HepG2 (cell line): ENCODE data around the gene ENDOG. TPM values are rescaled to one million over a fixed set of nuclear protein-coding genes. Genes with fewer than 3 reads are reported as not detected.
A peak's percentile ranks its signal among the peaks of the same experiment; 100 is the strongest.

ENCODE experiments used
- ATAC-seq: fragments of 200-7000 bp; cut with Tn5 transposase; 3 replicates; pipeline ENCODE4 v1.9.1; 2020; ENCODE audit warnings: mild to moderate bottlenecking, moderate library complexity
- BruUV-seq: library from RNA; stranded (reverse); fragments of 400-500 nt; replicated peaks from 2 replicates; lab custom pipeline; 2021; lab: Mats Ljungman, UMichigan
- CTCF ChIA-PET: fragments of 300-600 bp; formaldehyde crosslinking; extraction: SDS; loops from one replicate; lab custom pipeline; 2021; ENCODE audit warnings: low total read pairs, inconsistent platforms, low intra/inter-chr PET ratio; lab: Yijun Ruan, JAX
- POLR2A ChIA-PET: fragments of 350-600 bp; sonication (Branson Sonifier 250); formaldehyde crosslinking; loops from one replicate; lab custom pipeline; 2020; ENCODE audit warnings: antibody characterized with exemption, inconsistent platforms; lab: Yijun Ruan, JAX
- DNase-seq: peaks from one replicate; pipeline ENCODE4 v3.0.0-alpha.2; 2015; ENCODE audit warnings: low spot score
- FAIRE-seq: peaks from 3 replicates; lab custom pipeline; 2011; peaks lifted over from hg19 to GRCh38; lab: Jason Lieb, UNC
- H2AFZ ChIP-seq: one replicate; pipeline ENCODE4 v1.6.1; 2011; ENCODE audit warnings: low read length, inconsistent platforms
- H3K27ac ChIP-seq: fragments of 300-600 bp; 3 replicates; pipeline ENCODE4 v1.8.0; 2011; ENCODE audit warnings: mixed run types, mild to moderate bottlenecking, mixed read lengths, low read length, inconsistent platforms; ENCODE audit not compliant: insufficient read depth; ENCODE audit errors: extremely low read length
- H3K27me3 ChIP-seq, 2 experiments: fragments of 200-600 bp in 1 of 2; 2 replicates in 1 of 2; 3 replicates in 1 of 2; pipeline versions ENCODE4 v1.6.0 to v1.8.0; 2011; ENCODE audit warnings: low read length in 2 of 2, mild to moderate bottlenecking in 2 of 2, moderate library complexity in 2 of 2, inconsistent platforms in 1 of 2; ENCODE audit not compliant: insufficient read depth in 2 of 2, control insufficient read depth in 1 of 2
- H3K36me3 ChIP-seq, 2 experiments: fragments of 200-600 bp in 1 of 2; replicated peaks in 1 of 2; 2 replicates in 1 of 2; 3 replicates in 1 of 2; pipeline versions ENCODE4 v1.5.1 to v1.8.0; 2011; ENCODE audit warnings: low read length in 2 of 2, inconsistent platforms in 1 of 2; ENCODE audit not compliant: insufficient read depth in 2 of 2, control insufficient read depth in 1 of 2
- H3K4me1 ChIP-seq: 2 replicates; pipeline ENCODE4 v1.5.1; 2012; ENCODE audit warnings: low read length, inconsistent platforms; ENCODE audit not compliant: insufficient read depth
- H3K4me2 ChIP-seq: 2 replicates; pipeline ENCODE4 v1.6.0; 2011; ENCODE audit warnings: low read depth, low read length, inconsistent platforms
- H3K4me3 ChIP-seq, 3 experiments: fragments of 200-600 bp in 1 of 3; sonication (generic), shearing (Covaris generic) in 1 of 3; replicated peaks in 1 of 3; 2 replicates each; pipeline ENCODE4 v1.5.1; 2011 to 2016; ENCODE audit warnings: low read length in 3 of 3, inconsistent platforms in 2 of 3, low read depth in 2 of 3, mild to moderate bottlenecking in 2 of 3, control low read depth in 1 of 3, mixed read lengths in 1 of 3; ENCODE audit not compliant: insufficient read depth in 1 of 3
- H3K79me2 ChIP-seq: one replicate; pipeline ENCODE4 v1.6.1; 2011; ENCODE audit warnings: low read length, inconsistent platforms; ENCODE audit not compliant: insufficient read depth
- H3K9ac ChIP-seq: 2 replicates; pipeline ENCODE4 v1.6.0; 2011; ENCODE audit warnings: mild to moderate bottlenecking, low read depth, low read length, inconsistent platforms; ENCODE audit not compliant: insufficient read depth
- H3K9me3 ChIP-seq: 2 replicates; pipeline ENCODE4 v1.5.1; 2012; ENCODE audit warnings: mild to moderate bottlenecking, low read length
- H4K20me1 ChIP-seq: 2 replicates; pipeline ENCODE4 v1.6.0; 2011; ENCODE audit warnings: inconsistent platforms, mild to moderate bottlenecking, low read length, moderate library complexity; ENCODE audit not compliant: insufficient read depth
- ADNP ChIP-seq: sonication (generic); formaldehyde crosslinking; IDR thresholded peaks from 2 replicates; pipeline ENCODE4 v1.4.0; 2020; ENCODE audit warnings: missing genetic modification reagents
- EP300 ChIP-seq, 3 experiments: sonication (generic) in 1 of 3; formaldehyde crosslinking in 1 of 3; IDR thresholded peaks; 2 replicates each; pipeline versions ENCODE4 v1.5.1 to v1.6.1; 2011 to 2020; ENCODE audit warnings: low read depth in 2 of 3, low read length in 2 of 3, borderline replicate concordance in 1 of 3, improper control_type of control experiment in 1 of 3, mild to moderate bottlenecking in 1 of 3, missing genetic modification reagents in 1 of 3, moderate library complexity in 1 of 3
- HMG20A ChIP-seq: IDR thresholded peaks from 2 replicates; pipeline ENCODE4 v1.6.1; 2016; ENCODE audit warnings: borderline replicate concordance
- HNF1A ChIP-seq, 2 experiments: sonication (generic) in 1 of 2; formaldehyde crosslinking in 1 of 2; IDR thresholded peaks; 2 replicates each; pipeline versions ENCODE4 v1.4.0 to v1.6.1; 2016 to 2020; ENCODE audit warnings: borderline replicate concordance in 1 of 2, low read depth in 1 of 2, mild to moderate bottlenecking in 1 of 2, missing genetic modification reagents in 1 of 2
- KLF12 ChIP-seq: sonication (generic); formaldehyde crosslinking; IDR thresholded peaks from 2 replicates; pipeline ENCODE4 v1.4.0; 2020; ENCODE audit warnings: missing genetic modification reagents, borderline replicate concordance
- MED13 ChIP-seq: sonication (generic); formaldehyde crosslinking; IDR thresholded peaks from 2 replicates; pipeline ENCODE4 v1.5.0; 2020; ENCODE audit warnings: missing genetic modification reagents
- RARA ChIP-seq: IDR thresholded peaks from 2 replicates; pipeline ENCODE4 v1.6.1; 2016; ENCODE audit warnings: missing genetic modification reagents, missing compliant biosample characterization
- RFXANK ChIP-seq: IDR thresholded peaks from 2 replicates; pipeline ENCODE4 v1.6.1; 2016
- SMC3 ChIP-seq: IDR thresholded peaks from 2 replicates; pipeline ENCODE4 v1.6.1; 2011; ENCODE audit warnings: low read length, improper control_type of control experiment
- TFDP1 ChIP-seq: IDR thresholded peaks from 2 replicates; pipeline ENCODE4 v1.6.1; 2016; ENCODE audit warnings: missing compliant biosample characterization, missing genetic modification reagents, borderline replicate concordance
- ZNF44 ChIP-seq: sonication (generic); formaldehyde crosslinking; IDR thresholded peaks from 2 replicates; pipeline ENCODE4 v1.5.1; 2020; ENCODE audit warnings: mild to moderate bottlenecking, missing genetic modification reagents
- ZNF687 ChIP-seq: sonication (generic); formaldehyde crosslinking; IDR thresholded peaks from 2 replicates; pipeline ENCODE4 v1.5.1; 2020; ENCODE audit warnings: mild to moderate bottlenecking, missing genetic modification reagents, moderate library complexity
- ZNF788 ChIP-seq: sonication (generic); formaldehyde crosslinking; IDR thresholded peaks from 2 replicates; pipeline ENCODE4 v1.5.0; 2020; ENCODE audit warnings: mild to moderate bottlenecking, missing genetic modification reagents, borderline replicate concordance
- WGBS: methylation state at CpG from one replicate; pipeline ENCODE4 v1.1.6; 2017; ENCODE audit warnings: low lambda C conversion rate; 5-methylcytosine and 5-hydroxymethylcytosine counted together
- in situ Hi-C: cut with HindIII; loops from 2 replicates; pipeline ENCODE4 v1.10.0; 2017; ENCODE audit warnings: low pct_unique_long_range_greater_than_20kb; ENCODE audit not compliant: extremely low pct_ligation_motif_present
- intact Hi-C: fragments of 100-400 bp; cut with micrococcal nuclease; formaldehyde crosslinking; loops from one replicate; pipeline ENCODE4 v1.10.0; 2022; ENCODE audit not compliant: unreplicated experiment
- polyA plus RNA-seq, 8 experiments: library from polyadenylated mRNA; depleted of rRNA in 3 of 8; stranded (reverse) in 7 of 8; unstranded in 1 of 8; fragments of >200 nt; fragmentation: Illumina TruSeq in 4 of 8; extraction: Trizol in 4 of 8; gene quantifications; 2 replicates each; pipeline versions ENCODE4 v1.2.1 to v1.2.3, GENCODE V29; 2011 to 2016; ENCODE audit warnings: low read depth in 4 of 8, missing spikeins in 1 of 8, mixed read lengths in 1 of 8; ENCODE audit not compliant: insufficient read depth in 1 of 8
- total RNA-seq, 5 experiments: library from RNA; depleted of rRNA; stranded (reverse); fragments of >200 nt; fragmentation: Illumina TruSeq; extraction: Trizol; gene quantifications; 2 replicates each; pipeline ENCODE4 v1.2.3, GENCODE V29; 2016; ENCODE audit warnings: low read depth in 1 of 5

The ENDOG gene
- total and polyA plus RNA-seq, 2 of the 13 experiments (the other 11 are each of a cell fraction or from before 2014, with no cell fraction given) = 26.3 to 28.8 TPM

GRCh38 chr9:128829477-128830251 lies 11.4 kb downstream of the ENDOG start, which contains the start of gene SPOUT1:
SPOUT1 (minus strand) TSS chr9:128829794; CDS start chr9:128829780, 14 bp downstream.
- ChIA-PET POLR2A (interaction anchor here (0.8 to 2.0 kb wide), 16 partner anchors 9 to 251 kb away, joined by 3 to 46 read pairs (median 5); partner anchors contain the start of genes DOLPP1, ENDOG, NUP188 and SET), CTCF (no interaction called here)
- FAIRE-seq (peak; percentile 92), DNase-seq (peak; percentile 84), ATAC-seq (peak; percentile 95)
- peaks cover 22% of the 10 kb centered on the region for H3K4me1 ChIP-seq
- H3K9ac ChIP-seq = peak within 1 kb of the TSS; percentile 81
- no peak within 1 kb of the TSS for H2AFZ ChIP-seq
- peaks cover 17 to 38% of the 10 kb centered on the region in 2 experiments; a peak in 4 of 5 replicates for H3K36me3 ChIP-seq
- H4K20me1 ChIP-seq = no peaks in the 10 kb centered on the region
- 22% methylated on average over 9 of the region's 56 CpGs for WGBS
- H3K9me3 ChIP-seq = no peaks in the 10 kb centered on the region
- H3K27ac ChIP-seq = peak within 1 kb of the TSS; percentile 66
- peak within 1 kb of the TSS; percentile 75 to 86 (median 78) for H3K4me3 ChIP-seq
- H3K79me2 ChIP-seq = peaks cover 10% of the 10 kb centered on the region
- in situ Hi-C loops (no loop called here), intact Hi-C loops (no loop called here)
- H3K27me3 ChIP-seq = no peaks in the 10 kb centered on the region
- H3K4me2 ChIP-seq = peak within 1 kb of the TSS; percentile 84
- no TSS peak for BruUV-seq
- TF ChIP-seq RFXANK (CRISPR knock-in tag) (0 out of 2 replicates have a peak, but pooled peaks have one; percentile 36), ZNF687 (CRISPR knock-in tag) (peak; percentile 96), ZNF788 (CRISPR knock-in tag) (0 out of 2 replicates have a peak, but pooled peaks have one; percentile 39), RARA (CRISPR knock-in tag) (peak; percentile 28), ADNP (no peak), HNF1A (IDR thresholded peaks at IDR 0.05; ENCODE audit: low read depth) (no peak), HNF1A (CRISPR knock-in tag; IDR thresholded peaks at IDR 0.05; ENCODE audit: borderline replicate concordance) (peak; percentile 84), KLF12 (CRISPR knock-in tag) (0 out of 2 replicates have a peak, but pooled peaks have one; percentile 68), SMC3 (no peak), ZNF44 (CRISPR knock-in tag) (no peak), MED13 (CRISPR knock-in tag) (peak; percentile 88), EP300 (IDR thresholded peaks at IDR 0.05; ENCODE audit: low read depth in 2 of 2, low read length in 2 of 2) (no peak), EP300 (CRISPR knock-in tag; IDR thresholded peaks at IDR 0.05; ENCODE audit: borderline replicate concordance) (peak; percentile 51), HMG20A (CRISPR knock-in tag) (no peak), TFDP1 (peak; percentile 79; the same call in 1 of the 2 replicates)
